PFSK-1 (cell line): ENCODE measurements around the gene LYPD6.

Source experiments
- POLR2AphosphoS5 ChIP-seq: IDR thresholded peaks from 2 replicates; pipeline ENCODE4 v1.6.1; 2012; ENCODE audit warnings: low read depth, mild to moderate bottlenecking, control low read depth, low read length, moderate library complexity
- SIN3A ChIP-seq: IDR thresholded peaks from 2 replicates; pipeline ENCODE4 v1.6.1; 2012; ENCODE audit warnings: mild to moderate bottlenecking, low read length, moderate library complexity, borderline replicate concordance; ENCODE audit not compliant: insufficient read depth
- TF ChIP-seq, protein P1 (sequence below), 2 experiments: IDR thresholded peaks; 2 replicates each; pipeline versions ENCODE4 v1.6.1 to v1.8.0; 2011 to 2012; ENCODE audit warnings: low read depth in 2 of 2, low read length in 2 of 2, control low read depth in 1 of 2, inconsistent platforms in 1 of 2, mild to moderate bottlenecking in 1 of 2, moderate library complexity in 1 of 2; ENCODE audit not compliant: insufficient read depth in 1 of 2

DNA sequence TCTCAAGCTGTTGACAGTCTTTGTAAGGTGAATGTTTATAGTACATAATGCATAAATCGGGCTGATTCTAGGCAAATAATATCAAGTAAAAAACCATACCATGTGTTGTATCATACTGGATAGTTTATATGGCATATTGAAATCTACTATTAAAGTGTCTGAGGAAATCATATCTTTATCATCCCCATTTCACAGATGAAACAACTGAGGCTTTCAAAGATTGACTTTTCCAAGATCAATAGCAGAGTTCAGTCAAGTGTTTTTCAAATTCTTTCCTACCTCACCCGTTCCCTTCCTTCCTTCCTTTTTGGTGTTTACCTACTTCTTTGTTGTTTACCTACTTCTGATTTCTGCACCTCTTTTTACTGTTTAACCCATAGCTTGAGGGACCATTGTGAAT is 2.0 kb downstream of the LYPD6 start:
- no peak for TF ChIP-seq SIN3A
- no peak for TF ChIP-seq POLR2AphosphoS5
- TF ChIP-seq, protein P1, sequence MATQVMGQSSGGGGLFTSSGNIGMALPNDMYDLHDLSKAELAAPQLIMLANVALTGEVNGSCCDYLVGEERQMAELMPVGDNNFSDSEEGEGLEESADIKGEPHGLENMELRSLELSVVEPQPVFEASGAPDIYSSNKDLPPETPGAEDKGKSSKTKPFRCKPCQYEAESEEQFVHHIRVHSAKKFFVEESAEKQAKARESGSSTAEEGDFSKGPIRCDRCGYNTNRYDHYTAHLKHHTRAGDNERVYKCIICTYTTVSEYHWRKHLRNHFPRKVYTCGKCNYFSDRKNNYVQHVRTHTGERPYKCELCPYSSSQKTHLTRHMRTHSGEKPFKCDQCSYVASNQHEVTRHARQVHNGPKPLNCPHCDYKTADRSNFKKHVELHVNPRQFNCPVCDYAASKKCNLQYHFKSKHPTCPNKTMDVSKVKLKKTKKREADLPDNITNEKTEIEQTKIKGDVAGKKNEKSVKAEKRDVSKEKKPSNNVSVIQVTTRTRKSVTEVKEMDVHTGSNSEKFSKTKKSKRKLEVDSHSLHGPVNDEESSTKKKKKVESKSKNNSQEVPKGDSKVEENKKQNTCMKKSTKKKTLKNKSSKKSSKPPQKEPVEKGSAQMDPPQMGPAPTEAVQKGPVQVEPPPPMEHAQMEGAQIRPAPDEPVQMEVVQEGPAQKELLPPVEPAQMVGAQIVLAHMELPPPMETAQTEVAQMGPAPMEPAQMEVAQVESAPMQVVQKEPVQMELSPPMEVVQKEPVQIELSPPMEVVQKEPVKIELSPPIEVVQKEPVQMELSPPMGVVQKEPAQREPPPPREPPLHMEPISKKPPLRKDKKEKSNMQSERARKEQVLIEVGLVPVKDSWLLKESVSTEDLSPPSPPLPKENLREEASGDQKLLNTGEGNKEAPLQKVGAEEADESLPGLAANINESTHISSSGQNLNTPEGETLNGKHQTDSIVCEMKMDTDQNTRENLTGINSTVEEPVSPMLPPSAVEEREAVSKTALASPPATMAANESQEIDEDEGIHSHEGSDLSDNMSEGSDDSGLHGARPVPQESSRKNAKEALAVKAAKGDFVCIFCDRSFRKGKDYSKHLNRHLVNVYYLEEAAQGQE (IDR thresholded peaks at IDR 0.05; ENCODE audit: insufficient read depth in 1 of 2, low read depth in 2 of 2, low read length in 2 of 2), result no peak
